Endothelial cell of umbilical vein (primary cell): Measurements from ENCODE around the gene RBFOX1. TPM values are rescaled to one million over a fixed set of nuclear protein-coding genes. Genes with fewer than 3 reads are reported as not detected.

ENCODE experiments used
- BruUV-seq: library from RNA; stranded (reverse); fragments of 400-500 nt; replicated peaks from 2 replicates; lab custom pipeline; 2021; lab: Mats Ljungman, UMichigan
- CTCF ChIA-PET: fragments of 300-600, 350-600 bp; sonication (Branson Sonifier 250); formaldehyde crosslinking; loops from one replicate; lab custom pipeline; 2021; ENCODE audit warnings: antibody characterized with exemption, inconsistent platforms; lab: Charles Lee
- POLR2A ChIA-PET: fragments of 300-600, 350-600 bp; sonication (Branson Sonifier 250); formaldehyde crosslinking; loops from one replicate; lab custom pipeline; 2021; ENCODE audit warnings: antibody characterized with exemption, inconsistent platforms; lab: Charles Lee
- DNase-seq: peaks from one replicate; pipeline ENCODE4 v3.0.0-alpha.2; 2011; ENCODE audit warnings: low read depth, low spot score
- FAIRE-seq: peaks from 2 replicates; lab custom pipeline; 2011; peaks lifted over from hg19 to GRCh38; lab: Jason Lieb, UNC
- H2AFZ ChIP-seq: 2 replicates; pipeline ENCODE4 v1.6.0; 2012; ENCODE audit warnings: low read depth, low read length, control low read depth, inconsistent platforms
- H3K27ac ChIP-seq: 2 replicates; pipeline ENCODE4 v1.5.1; 2011; ENCODE audit warnings: low read depth, mild to moderate bottlenecking, control low read depth, low read length, moderate library complexity; ENCODE audit not compliant: insufficient read depth
- H3K27me3 ChIP-seq, 2 experiments: 2 replicates each; pipeline versions ENCODE4 v1.6.0 to v1.6.1; 2011; ENCODE audit warnings: low read length in 2 of 2, mixed read lengths in 1 of 2; ENCODE audit not compliant: control insufficient read depth in 2 of 2, insufficient read depth in 2 of 2
- H3K36me3 ChIP-seq, 2 experiments: 2 replicates in 1 of 2; 3 replicates in 1 of 2; pipeline ENCODE4 v1.5.1; 2011; ENCODE audit warnings: low read length in 2 of 2, mild to moderate bottlenecking in 1 of 2, moderate library complexity in 1 of 2; ENCODE audit not compliant: control insufficient read depth in 2 of 2, insufficient read depth in 2 of 2; ENCODE audit errors: extremely low read depth in 1 of 2
- H3K4me1 ChIP-seq: 3 replicates; pipeline ENCODE4 v1.5.1; 2011; ENCODE audit warnings: mild to moderate bottlenecking, low read length; ENCODE audit not compliant: control insufficient read depth, insufficient read depth; ENCODE audit errors: extremely low read depth
- H3K4me2 ChIP-seq: 2 replicates; pipeline ENCODE4 v1.6.1; 2011; ENCODE audit warnings: low read length, control low read depth, mixed read lengths; ENCODE audit not compliant: insufficient read depth
- H3K4me3 ChIP-seq, 3 experiments: fragments of 200-600 bp in 1 of 3; sonication (generic), shearing (Covaris generic) in 1 of 3; replicated peaks in 1 of 3; 2 replicates each; pipeline ENCODE4 v1.5.1; 2011 to 2016; ENCODE audit warnings: control low read depth in 3 of 3, low read length in 3 of 3, mild to moderate bottlenecking in 2 of 3, inconsistent platforms in 1 of 3, low read depth in 1 of 3, moderate library complexity in 1 of 3; ENCODE audit not compliant: insufficient read depth in 1 of 3
- H3K79me2 ChIP-seq: 2 replicates; pipeline ENCODE4 v1.6.0; 2012; ENCODE audit warnings: low read length, inconsistent platforms; ENCODE audit not compliant: control insufficient read depth, insufficient read depth
- H3K9ac ChIP-seq: replicated peaks from 2 replicates; pipeline ENCODE3; 2011; ENCODE audit warnings: low read length, control low read depth; ENCODE audit not compliant: insufficient read depth; ENCODE audit errors: extremely low read depth
- H3K9me1 ChIP-seq: replicated peaks from 3 replicates; pipeline ENCODE4 v1.6.0; 2011; ENCODE audit warnings: mild to moderate bottlenecking, low read length; ENCODE audit not compliant: control insufficient read depth, insufficient read depth; ENCODE audit errors: extremely low read depth
- H3K9me3 ChIP-seq: replicated peaks from 2 replicates; pipeline ENCODE4 v1.5.1; 2012; ENCODE audit warnings: low read length, inconsistent platforms; ENCODE audit not compliant: control insufficient read depth, insufficient read depth
- H4K20me1 ChIP-seq: replicated peaks from 2 replicates; pipeline ENCODE3; 2011; ENCODE audit warnings: mild to moderate bottlenecking, low read length; ENCODE audit not compliant: control insufficient read depth, insufficient read depth; ENCODE audit errors: extremely low read depth
- CTCF ChIP-seq, 2 donors: IDR thresholded peaks; 1 replicate in 1 of 2; 2 replicates in 1 of 2; pipeline ENCODE4 v1.5.1; 2011; ENCODE audit warnings: low read length in 2 of 2, mild to moderate bottlenecking in 2 of 2, moderate library complexity in 2 of 2, control low read depth in 1 of 2, inconsistent platforms in 1 of 2, low read depth in 1 of 2; ENCODE audit not compliant: insufficient read depth in 1 of 2; ENCODE audit errors: extremely low read depth in 1 of 2
- EZH2 ChIP-seq: IDR thresholded peaks from 2 replicates; pipeline ENCODE4 v1.6.1; 2012; ENCODE audit warnings: borderline replicate concordance, low read depth, mild to moderate bottlenecking, moderate library complexity, low read length, inconsistent platforms; ENCODE audit not compliant: severe bottlenecking
- FOS ChIP-seq: IDR thresholded peaks from 2 replicates; pipeline ENCODE4 v1.6.1; 2011; ENCODE audit warnings: mild to moderate bottlenecking, low read length, moderate library complexity, borderline replicate concordance; ENCODE audit not compliant: insufficient read depth
- GATA2 ChIP-seq: IDR thresholded peaks from 2 replicates; pipeline ENCODE4 v1.7.0; 2011; ENCODE audit warnings: low read depth, mild to moderate bottlenecking, moderate library complexity, mixed read lengths, low read length; ENCODE audit not compliant: insufficient read length, insufficient read depth
- JUN ChIP-seq: IDR thresholded peaks from 2 replicates; pipeline ENCODE4 v1.6.1; 2011; ENCODE audit warnings: borderline replicate concordance, low read depth; ENCODE audit not compliant: insufficient read length, insufficient read depth
- MAX ChIP-seq: IDR thresholded peaks from 2 replicates; pipeline ENCODE4 v1.6.1; 2011; ENCODE audit not compliant: insufficient read depth, insufficient read length
- MYC ChIP-seq: IDR thresholded peaks from one replicate; pipeline ENCODE4 v1.6.1; 2011; ENCODE audit warnings: mild to moderate bottlenecking, low read depth, low read length
- POLR2A ChIP-seq: IDR thresholded peaks from 2 replicates; pipeline ENCODE4 v1.6.1; 2012; ENCODE audit warnings: low read depth, mild to moderate bottlenecking, control low read depth, low read length
- POLR2AphosphoS5 ChIP-seq: IDR thresholded peaks from 2 replicates; pipeline ENCODE4 v1.6.1; 2012; ENCODE audit warnings: low read depth, mild to moderate bottlenecking, control low read depth, low read length, moderate library complexity; ENCODE audit not compliant: insufficient read depth
- dilution Hi-C: fragments of 300-500 bp; cut with MboI; formaldehyde crosslinking; loops from one replicate; pipeline ENCODE4 v1.15.0; 2019; ENCODE audit warnings: low sequenced_read_pairs; ENCODE audit not compliant: extremely low pct_ligation_motif_present
- intact Hi-C: fragments of 100-400 bp; cut with micrococcal nuclease; formaldehyde crosslinking; loops from one replicate; pipeline ENCODE4 v1.10.0; 2022
- polyA plus RNA-seq, 4 experiments: library from polyadenylated mRNA; depleted of rRNA in 3 of 4; stranded (reverse) in 3 of 4; unstranded in 1 of 4; fragments of >200 nt; gene quantifications; 2 replicates each; pipeline versions ENCODE4 v1.2.1 to v1.2.3, GENCODE V29; 2011 to 2012; ENCODE audit warnings: missing spikeins in 1 of 4
- total RNA-seq: library from RNA; stranded (reverse); gene quantifications from 2 replicates; pipeline ENCODE4 v1.2.3, GENCODE V29; 2021

The RBFOX1 gene
- total and polyA plus RNA-seq, 2 donors (not counting 3 experiments of a cell fraction or from before 2014, with no cell fraction given), result not detected

GRCh38 chr16:7691533-7691932 lies 358.9 kb downstream of the RBFOX1 start:
- TF ChIP-seq MYC (no peak), MAX (no peak), JUN (no peak), GATA2 (no peak), FOS (no peak), POLR2AphosphoS5 (no peak), EZH2 (no peak), CTCF (IDR thresholded peaks at IDR 0.05; ENCODE audit: extremely low read depth in 1 of 2, insufficient read depth in 1 of 2, low read depth in 1 of 2, low read length in 2 of 2) (no peak), POLR2A (no peak)
- FAIRE-seq (no peak), DNase-seq (no peak)
- Histone ChIP-seq H3K27me3 (no peaks in the 10 kb centered on the region), H3K4me1 (no peaks in the 10 kb centered on the region), H3K4me3 (no peak overlapping the region), H2AFZ (no peak overlapping the region), H3K9me1 (no peaks in the 10 kb centered on the region), H3K4me2 (no peak overlapping the region), H3K9ac (no peak overlapping the region), H3K36me3 (no peaks in the 10 kb centered on the region), H3K9me3 (peaks cover 6% of the 10 kb centered on the region), H4K20me1 (no peaks in the 10 kb centered on the region), H3K27ac (no peak overlapping the region), H3K79me2 (no peaks in the 10 kb centered on the region)
- BruUV-seq, result no TSS peak
- ChIA-PET POLR2A (no interaction called here), CTCF (no interaction called here)
- dilution Hi-C loops, result no loop called here
- intact Hi-C loops, result no loop called here
